Hepatocyte (in vitro differentiated cells): ENCODE data around the gene TCP11L1. TPM values are rescaled to one million over a fixed set of nuclear protein-coding genes. Genes with fewer than 3 reads are reported as not detected.

Experiments used
- DNase-seq: peaks from one replicate; pipeline ENCODE4 v3.0.0-alpha.2; 2016; ENCODE audit warnings: low spot score
- H2AFZ ChIP-seq: fragments of 200-600 bp; sonication (generic); 2 replicates; pipeline ENCODE4 v1.6.0; 2016; ENCODE audit warnings: antibody characterized with exemption, mild to moderate bottlenecking
- H3K27ac ChIP-seq: fragments of 200-600 bp; sonication (generic); 2 replicates; pipeline ENCODE4 v1.5.1; 2016; ENCODE audit warnings: mild to moderate bottlenecking
- H3K27me3 ChIP-seq: fragments of 200-600 bp; sonication (generic); 2 replicates; pipeline ENCODE4 v1.6.1; 2016
- H3K36me3 ChIP-seq: fragments of 200-600 bp; sonication (generic); replicated peaks from 2 replicates; pipeline ENCODE4 v1.5.1; 2016; ENCODE audit warnings: low read depth; ENCODE audit not compliant: insufficient read depth
- H3K4me1 ChIP-seq: fragments of 200-600 bp; sonication (generic); 2 replicates; pipeline ENCODE4 v1.5.1; 2016; ENCODE audit warnings: mild to moderate bottlenecking, moderate library complexity; ENCODE audit not compliant: insufficient read depth
- H3K4me2 ChIP-seq: fragments of 200-600 bp; sonication (generic); 2 replicates; pipeline ENCODE4 v1.6.0; 2016
- H3K4me3 ChIP-seq: fragments of 200-600 bp; sonication (generic); 2 replicates; pipeline ENCODE4 v1.5.1; 2016; ENCODE audit warnings: mild to moderate bottlenecking
- H3K79me2 ChIP-seq: fragments of 200-600 bp; sonication (generic); 2 replicates; pipeline ENCODE4 v1.6.0; 2017; ENCODE audit warnings: mild to moderate bottlenecking
- H3K9me2 ChIP-seq: fragments of 200-600 bp; sonication (generic); replicated peaks from 2 replicates; pipeline ENCODE4 v1.6.0; 2017; ENCODE audit warnings: mild to moderate bottlenecking; ENCODE audit not compliant: insufficient read depth
- H3K9me3 ChIP-seq: fragments of 200-600 bp; sonication (generic); 2 replicates; pipeline ENCODE4 v1.5.1; 2016; ENCODE audit warnings: low read depth, mild to moderate bottlenecking
- H4K20me1 ChIP-seq: fragments of 200-600 bp; sonication (generic); 2 replicates; pipeline ENCODE4 v1.6.0; 2016; ENCODE audit warnings: mild to moderate bottlenecking; ENCODE audit not compliant: insufficient read depth, poor library complexity, severe bottlenecking
- CTCF ChIP-seq: fragments of 200-600 bp; sonication (generic); IDR thresholded peaks from 2 replicates; pipeline ENCODE4 v1.5.1; 2016; ENCODE audit warnings: antibody characterized with exemption, mild to moderate bottlenecking; ENCODE audit not compliant: poor library complexity
- EZH2 ChIP-seq: fragments of 200-600 bp; sonication (generic); IDR thresholded peaks from 2 replicates; pipeline ENCODE4 v1.6.1; 2016; ENCODE audit warnings: antibody characterized with exemption, mild to moderate bottlenecking, borderline replicate concordance
- EZH2phosphoT487 ChIP-seq: fragments of 200-600 bp; sonication (generic); IDR thresholded peaks from one replicate; pipeline ENCODE4 v1.6.1; 2018; ENCODE audit warnings: antibody characterized with exemption, mild to moderate bottlenecking, low read depth, moderate library complexity; ENCODE audit not compliant: unreplicated experiment, severe bottlenecking
- WGBS: methylation state at CpG from one replicate; pipeline ENCODE4 v1.1.6; 2016; ENCODE audit warnings: low lambda C conversion rate; ENCODE audit errors: missing lambda C conversion rate; 5-methylcytosine and 5-hydroxymethylcytosine counted together
- polyA plus RNA-seq: library from polyadenylated mRNA; unstranded; fragments of >200 nt; fragmentation: Nextera tagmentation; extraction: Ambion mirVana; gene quantifications from 2 replicates; pipeline ENCODE4 v1.2.1, GENCODE V29; 2016
- total RNA-seq: library from RNA; depleted of rRNA; stranded (reverse); fragments of >200 nt; gene quantifications from 2 replicates; pipeline ENCODE4 v1.2.3, GENCODE V29; 2014

TCP11L1 gene
- total and polyA plus RNA-seq, 2 experiments from 2014 or later: 9.8 to 25.5 TPM

GRCh38 chr11:33067294-33067693 is 27.9 kb downstream of the TCP11L1 start:
- Histone ChIP-seq H3K4me3 (no peak overlapping the region), H3K27ac (no peak overlapping the region), H3K9me2 (no peaks in the 10 kb centered on the region), H3K27me3 (no peaks in the 10 kb centered on the region), H4K20me1 (no peaks in the 10 kb centered on the region), H3K9me3 (no peaks in the 10 kb centered on the region), H3K36me3 (no peaks in the 10 kb centered on the region), H3K79me2 (no peaks in the 10 kb centered on the region), H2AFZ (no peak overlapping the region), H3K4me2 (no peak overlapping the region), H3K4me1 (peaks cover 3% of the 10 kb centered on the region)
- 89% methylated on average over 3 of the region's 3 CpGs for WGBS
- no peak for DNase-seq
- TF ChIP-seq EZH2 (no peak), EZH2phosphoT487 (no peak), CTCF (no peak)

- Histone ChIP-seq H3K4me2 (no peak overlapping the region), H3K79me2 (no peaks in the 10 kb centered on the region), H4K20me1 (no peaks in the 10 kb centered on the region), H3K4me3 (no peak overlapping the region), H3K27me3 (no peaks in the 10 kb centered on the region), H3K36me3 (no peaks in the 10 kb centered on the region), H3K9me2 (no peaks in the 10 kb centered on the region), H3K27ac (no peak overlapping the region), H3K9me3 (no peaks in the 10 kb centered on the region), H2AFZ (no peak overlapping the region), H3K4me1 (no peaks in the 10 kb centered on the region)
- TF ChIP-seq EZH2: no peak
- TF ChIP-seq EZH2phosphoT487: no peak
- TF ChIP-seq CTCF: no peak
- DNase-seq: no peak
- WGBS: 96% methylated on average over 17 of the region's 17 CpGs
Measured at GRCh38 chr11:33068611-33069340, 29.4 kb downstream of the TCP11L1 start.

DNA sequence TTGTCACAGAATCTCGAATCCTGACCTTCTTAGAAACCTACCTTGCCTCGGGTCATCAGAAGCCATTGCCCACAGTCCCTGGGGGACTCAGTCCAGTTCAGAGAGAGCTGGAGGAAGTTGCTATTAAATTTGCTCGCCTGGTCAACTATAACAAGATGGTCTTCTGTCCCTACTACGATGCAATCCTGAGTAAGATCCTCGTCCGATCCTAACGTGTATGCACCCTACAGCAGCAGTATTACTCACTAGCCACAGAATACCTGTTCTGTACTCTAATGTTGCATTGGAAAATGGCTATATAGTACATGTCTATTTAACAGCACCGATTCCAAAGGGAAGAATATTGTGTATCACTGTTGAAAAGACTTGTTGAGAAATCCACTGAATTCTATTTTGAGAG is 33.1 kb downstream of the TCP11L1 start:
- TF ChIP-seq EZH2: no peak
- no peak for TF ChIP-seq EZH2phosphoT487
- no peak for TF ChIP-seq CTCF
- Histone ChIP-seq H3K9me2 (no peaks in the 10 kb centered on the region), H3K79me2 (no peaks in the 10 kb centered on the region), H3K36me3 (no peaks in the 10 kb centered on the region), H3K27ac (no peak overlapping the region), H4K20me1 (no peaks in the 10 kb centered on the region), H3K4me2 (no peak overlapping the region), H2AFZ (no peak overlapping the region), H3K4me1 (no peaks in the 10 kb centered on the region), H3K4me3 (no peak overlapping the region), H3K9me3 (no peaks in the 10 kb centered on the region), H3K27me3 (no peaks in the 10 kb centered on the region)
- DNase-seq: no peak
- WGBS: 95% methylated on average over 8 of the region's 8 CpGs
